Lung (tissue), 12 donors: ENCODE results near the gene ARHGAP42. TPM values are rescaled to one million over a fixed set of nuclear protein-coding genes. Genes with fewer than 3 reads are reported as not detected.

Experiments
- ATAC-seq: fragments of 200-7000 bp; cut with Tn5 transposase; one replicate; pipeline ENCODE4 v1.9.1; 2020; ENCODE audit warnings: moderate number of reproducible peaks; ENCODE audit not compliant: insufficient read depth, low FRiP score
- DNase-seq, 3 donors: peaks; one replicate each; pipeline ENCODE4 v3.0.0-alpha.2; 2013 to 2017
- H3K27ac ChIP-seq, 2 donors: one replicate each; pipeline ENCODE4 v1.5.1; 2013; ENCODE audit warnings: mild to moderate bottlenecking in 2 of 2, moderate library complexity in 2 of 2, control low read depth in 1 of 2, inconsistent platforms in 1 of 2, low read depth in 1 of 2, low read length in 1 of 2
- H3K27me3 ChIP-seq, 3 donors: one replicate each; pipeline ENCODE4 v1.5.1; 2013; ENCODE audit warnings: low read length in 2 of 3; ENCODE audit not compliant: control insufficient read depth in 3 of 3, insufficient read depth in 3 of 3
- H3K36me3 ChIP-seq, 4 donors: one replicate each; pipeline ENCODE4 v1.5.1; 2013; ENCODE audit warnings: low read length in 4 of 4, mild to moderate bottlenecking in 1 of 4, moderate library complexity in 1 of 4; ENCODE audit not compliant: control insufficient read depth in 4 of 4, insufficient read depth in 4 of 4
- H3K4me1 ChIP-seq, 5 donors: one replicate each; pipeline ENCODE4 v1.5.1; 2013; ENCODE audit warnings: low read length in 5 of 5, mild to moderate bottlenecking in 2 of 5, moderate library complexity in 1 of 5; ENCODE audit not compliant: control insufficient read depth in 5 of 5, insufficient read depth in 5 of 5
- H3K4me3 ChIP-seq: one replicate; pipeline ENCODE4 v1.5.1; 2013; ENCODE audit warnings: mild to moderate bottlenecking, control low read depth, moderate library complexity
- H3K9ac ChIP-seq, 2 donors: one replicate each; pipeline ENCODE4 v1.5.1; 2013; ENCODE audit warnings: low read length in 2 of 2, control low read depth in 1 of 2; ENCODE audit not compliant: insufficient read depth in 1 of 2
- H3K9me3 ChIP-seq, 4 donors: one replicate each; pipeline ENCODE4 v1.5.1; 2013; ENCODE audit warnings: low read length in 3 of 4, mild to moderate bottlenecking in 1 of 4, moderate library complexity in 1 of 4; ENCODE audit not compliant: control insufficient read depth in 4 of 4, insufficient read depth in 3 of 4
- WGBS, 2 donors: extraction: QIAGEN DNeasy Blood & Tissue Kit; methylation state at CpG; one replicate each; pipeline ENCODE4 v1.1.7; 2013; 5-methylcytosine and 5-hydroxymethylcytosine counted together
- polyA plus RNA-seq, 2 donors: library from polyadenylated mRNA; stranded (reverse); fragments of 200-250 nt; gene quantifications; one replicate each; pipeline ENCODE4 v1.2.1, GENCODE V29; 2013
- total RNA-seq, 2 donors: library from RNA; depleted of rRNA in 1 of 2; stranded (reverse); fragments of >200 nt in 1 of 2; gene quantifications; one replicate each; pipeline ENCODE4 v1.2.1, GENCODE V29; 2014 to 2021
- TF ChIP-seq, protein P1 (sequence below): IDR thresholded peaks from 2 replicates; pipeline ENCODE4 v1.5.1; 2012; ENCODE audit warnings: mild to moderate bottlenecking; ENCODE audit errors: control extremely low read depth, extremely low read depth
- donor health status: control.
- donor health status: control.
- donor health status: Bipolar disorder and iron deficiency.
- donor health status: healthy.
- donor health status: DM: yes; HTN: yes; CAD: no.

The ARHGAP42 gene
- total and polyA plus RNA-seq, 4 donors: 4.1 to 58.6 (median 10.3) TPM

- Histone ChIP-seq H3K27me3 (no peaks in the 10 kb centered on the region), H3K4me3 (no peak overlapping the region), H3K4me1 (peaks cover 0 to 17% (median 12%) of the 10 kb centered on the region in 5 donors), H3K9ac (no peak overlapping the region), H3K9me3 (no peaks in the 10 kb centered on the region), H3K36me3 (no peaks in the 10 kb centered on the region), H3K27ac (no peak overlapping the region)
- ATAC-seq (no peak), DNase-seq (no peak)
- TF ChIP-seq, protein P1, sequence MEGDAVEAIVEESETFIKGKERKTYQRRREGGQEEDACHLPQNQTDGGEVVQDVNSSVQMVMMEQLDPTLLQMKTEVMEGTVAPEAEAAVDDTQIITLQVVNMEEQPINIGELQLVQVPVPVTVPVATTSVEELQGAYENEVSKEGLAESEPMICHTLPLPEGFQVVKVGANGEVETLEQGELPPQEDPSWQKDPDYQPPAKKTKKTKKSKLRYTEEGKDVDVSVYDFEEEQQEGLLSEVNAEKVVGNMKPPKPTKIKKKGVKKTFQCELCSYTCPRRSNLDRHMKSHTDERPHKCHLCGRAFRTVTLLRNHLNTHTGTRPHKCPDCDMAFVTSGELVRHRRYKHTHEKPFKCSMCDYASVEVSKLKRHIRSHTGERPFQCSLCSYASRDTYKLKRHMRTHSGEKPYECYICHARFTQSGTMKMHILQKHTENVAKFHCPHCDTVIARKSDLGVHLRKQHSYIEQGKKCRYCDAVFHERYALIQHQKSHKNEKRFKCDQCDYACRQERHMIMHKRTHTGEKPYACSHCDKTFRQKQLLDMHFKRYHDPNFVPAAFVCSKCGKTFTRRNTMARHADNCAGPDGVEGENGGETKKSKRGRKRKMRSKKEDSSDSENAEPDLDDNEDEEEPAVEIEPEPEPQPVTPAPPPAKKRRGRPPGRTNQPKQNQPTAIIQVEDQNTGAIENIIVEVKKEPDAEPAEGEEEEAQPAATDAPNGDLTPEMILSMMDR: no peak
- 78 to 83% methylated on average over 1 of the region's 1 CpG for WGBS, 2 donors
Measured at GRCh38 chr11:100673063-100673462, 14.0 kb upstream of the ARHGAP42 start.

GRCh38 chr11:100674212-100674611 lies 12.9 kb upstream of the ARHGAP42 start:
- Histone ChIP-seq H3K4me1 (peaks cover 0 to 17% (median 12%) of the 10 kb centered on the region in 5 donors), H3K27ac (no peak overlapping the region), H3K36me3 (no peaks in the 10 kb centered on the region), H3K4me3 (no peak overlapping the region), H3K27me3 (no peaks in the 10 kb centered on the region), H3K9me3 (no peaks in the 10 kb centered on the region), H3K9ac (no peak overlapping the region)
- 93 to 97% methylated on average over 7 of the region's 7 CpGs for WGBS, 2 donors
- ATAC-seq (no peak), DNase-seq (no peak)
- TF ChIP-seq, protein P1: no peak

- Histone ChIP-seq H3K27ac (no peak overlapping the region), H3K4me3 (no peak overlapping the region), H3K36me3 (no peaks in the 10 kb centered on the region), H3K9ac (no peak overlapping the region), H3K4me1 (peaks cover 0 to 17% (median 12%) of the 10 kb centered on the region in 5 donors), H3K27me3 (no peaks in the 10 kb centered on the region), H3K9me3 (no peaks in the 10 kb centered on the region)
- ATAC-seq (no peak), DNase-seq (peak in 2 of 3 donors; percentile 52 to 61)
- WGBS, 2 donors: 74 to 80% methylated on average over 4 of the region's 4 CpGs
- TF ChIP-seq, protein P1: no peak
Measured at GRCh38 chr11:100675115-100675650, 11.9 kb upstream of the ARHGAP42 start.

DNA sequence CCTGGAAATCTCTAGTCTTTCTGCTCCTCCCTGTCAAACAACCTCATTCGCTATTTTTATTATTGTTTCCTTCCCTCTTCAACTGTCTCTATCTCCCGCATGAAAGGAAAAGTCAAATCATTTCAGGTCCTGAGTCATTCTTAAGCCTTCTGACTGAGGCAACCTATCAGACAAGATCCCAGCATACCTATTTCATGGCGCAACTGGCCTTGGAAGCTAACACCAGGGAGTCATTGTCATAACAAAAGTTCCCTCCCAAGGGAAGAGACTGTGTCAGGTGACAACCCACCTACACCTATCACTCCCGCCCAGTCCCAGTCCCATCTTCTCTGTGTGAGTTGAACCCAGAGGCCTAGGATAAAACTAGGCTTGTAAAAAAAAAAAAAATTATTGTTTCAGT lies 10.2 kb upstream of the ARHGAP42 start:
- TF ChIP-seq, protein P1: no peak
- H3K4me1 ChIP-seq: peaks cover 0 to 17% (median 12%) of the 10 kb centered on the region in 5 donors
- H3K27me3 ChIP-seq: no peaks in the 10 kb centered on the region
- no peaks in the 10 kb centered on the region for H3K9me3 ChIP-seq
- H3K27ac ChIP-seq: no peak overlapping the region
- 81 to 85% methylated on average over 4 of the region's 4 CpGs for WGBS, 2 donors
- DNase-seq (no peak), ATAC-seq (no peak)
- no peak overlapping the region for H3K9ac ChIP-seq
- H3K4me3 ChIP-seq: no peak overlapping the region
- H3K36me3 ChIP-seq: no peaks in the 10 kb centered on the region
